ENCODE results near the gene CPVL.

The CPVL gene

GRCh38 chr7:29146057-29146706 is at the start of gene CPVL:
Gene CPVL (minus strand): TSS chr7:29146537. CDS start chr7:29121061, 25,476 bp downstream.
- no peak for DNase-seq (ENCODE audit: low read depth, low spot score)

DNA sequence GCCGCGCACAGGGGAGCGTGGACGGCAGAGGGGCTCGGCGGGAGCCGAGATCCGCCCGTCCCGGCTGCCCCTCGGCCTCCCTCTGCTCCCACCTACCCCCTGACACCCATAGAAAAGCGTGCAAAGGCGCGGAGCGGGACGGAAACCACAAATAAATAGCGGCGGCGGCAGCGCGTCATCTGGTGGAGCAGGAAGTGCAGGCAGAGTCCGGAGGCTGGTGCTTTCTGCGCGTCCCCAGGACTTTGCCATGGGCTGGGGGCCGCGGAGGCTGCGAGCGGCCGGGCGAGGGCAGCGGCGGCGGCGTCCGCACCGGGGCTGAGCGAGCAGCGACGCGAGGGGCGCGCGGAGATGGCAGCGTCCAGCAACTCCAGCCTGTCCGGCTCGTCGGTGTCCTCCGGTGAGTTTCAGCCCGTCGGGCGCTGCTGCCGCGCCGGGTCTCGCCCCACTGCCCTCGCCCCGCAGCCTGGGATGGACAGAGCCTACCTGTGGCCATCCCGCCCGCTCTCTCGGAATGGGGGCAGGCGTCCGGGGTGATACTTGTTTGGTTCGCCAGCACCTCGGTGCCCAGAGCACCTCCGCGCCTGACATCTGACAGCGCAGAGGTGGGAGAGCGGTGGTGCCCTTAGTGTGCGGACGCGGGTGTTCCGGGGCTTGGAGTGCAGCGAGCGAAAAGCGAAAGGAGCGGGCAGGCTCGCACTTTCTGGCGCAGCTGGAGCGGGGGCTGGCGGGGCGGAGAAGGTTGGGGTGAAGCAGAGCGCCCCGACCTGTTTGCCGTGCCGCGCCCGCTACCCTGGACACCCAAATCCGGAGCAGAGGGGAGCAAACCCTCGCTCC is 48.5 kb upstream of the CPVL start, which contains the start of gene CHN2:
Gene CHN2 (plus strand): TSS at position 182 of the 834 bp plus-strand sequence.
- DNase-seq (ENCODE audit: low read depth, low spot score), result no peak

GRCh38 chr7:29194206-29194593 is 47.9 kb upstream of the CPVL start:
- no peak for DNase-seq (ENCODE audit: low read depth, low spot score)

GRCh38 chr7:29193316-29194205 is 47.2 kb upstream of the CPVL start:
- DNase-seq (ENCODE audit: low read depth, low spot score), result no peak

GRCh38 chr7:29192811-29193210 is 46.5 kb upstream of the CPVL start:
- DNase-seq (ENCODE audit: low read depth, low spot score), result no peak

DNA sequence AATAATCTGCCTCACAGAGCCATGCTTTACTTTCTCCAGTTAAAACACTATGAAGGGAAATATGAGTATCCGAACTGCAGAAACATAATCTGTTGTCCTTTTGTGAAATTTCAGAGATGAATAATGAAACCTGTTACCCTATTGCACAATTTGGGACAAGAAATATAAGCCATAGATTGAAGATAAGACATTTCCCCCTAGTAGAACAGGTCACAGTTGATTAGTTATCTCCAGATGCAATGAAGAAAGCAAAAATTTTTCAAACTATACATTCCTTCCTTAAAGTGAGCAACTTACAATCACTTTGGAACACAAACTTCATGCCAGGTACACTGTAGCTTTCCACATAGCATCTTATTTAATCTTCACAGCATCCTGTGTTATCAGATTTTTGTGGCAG is 46.0 kb upstream of the CPVL start:
- no peak for DNase-seq (ENCODE audit: low read depth, low spot score)

DNA sequence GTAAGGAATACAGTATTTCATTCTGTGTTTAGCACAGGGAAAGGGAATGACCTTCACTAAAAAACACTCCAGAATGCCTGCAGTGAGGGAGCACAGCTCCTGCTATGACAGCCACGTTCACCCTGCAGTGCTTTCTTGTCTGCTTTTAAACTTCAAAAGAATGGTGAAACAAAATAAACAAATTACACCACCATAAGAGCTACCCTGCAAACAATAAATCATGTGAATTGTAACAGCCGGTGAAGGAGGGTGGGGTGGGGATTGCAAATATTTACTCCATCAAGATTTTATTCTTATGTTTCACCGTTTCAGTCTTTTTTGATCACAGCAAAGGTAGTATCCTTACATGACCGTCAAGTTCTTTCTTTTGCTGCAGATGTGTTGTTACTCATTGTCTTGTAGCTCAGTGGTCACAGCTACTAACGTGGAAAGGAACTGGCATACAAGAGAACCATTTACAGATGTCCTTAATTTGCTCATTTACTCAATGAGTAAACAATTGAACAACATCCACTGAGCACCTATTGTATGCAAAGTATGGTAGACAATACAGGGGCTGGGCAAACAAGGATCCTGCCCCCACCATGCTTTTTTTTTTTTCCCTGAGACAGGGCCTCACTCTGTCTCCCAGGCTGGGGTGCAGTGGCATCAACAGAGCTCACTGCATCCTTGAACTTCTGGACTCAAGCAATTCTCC is 44.2 kb upstream of the CPVL start:
- no peak for DNase-seq (ENCODE audit: low read depth, low spot score)

DNA sequence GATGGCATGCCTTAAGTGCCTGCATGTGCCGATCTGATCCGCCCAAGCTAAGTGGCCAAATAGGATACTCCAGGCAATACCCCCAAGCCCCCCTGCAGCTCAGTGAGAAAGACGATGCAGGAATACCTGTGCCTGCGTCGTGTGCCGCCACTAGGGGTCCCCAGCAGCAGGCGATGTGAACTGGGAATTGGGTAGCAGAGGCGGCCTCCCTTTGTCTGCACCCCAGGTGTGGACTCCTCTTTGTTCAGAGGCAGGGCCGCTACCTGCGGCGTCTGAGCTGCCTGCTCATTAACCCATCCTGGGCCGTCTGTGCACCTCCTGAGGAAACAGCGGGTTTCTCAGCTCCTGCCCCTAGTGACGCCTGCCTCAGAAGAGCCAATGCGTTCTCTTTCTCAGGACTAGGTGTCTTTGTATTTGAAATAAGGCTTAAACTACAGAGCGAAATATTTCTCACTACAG is 43.4 kb upstream of the CPVL start:
- DNase-seq (ENCODE audit: low read depth, low spot score), result no peak

DNA sequence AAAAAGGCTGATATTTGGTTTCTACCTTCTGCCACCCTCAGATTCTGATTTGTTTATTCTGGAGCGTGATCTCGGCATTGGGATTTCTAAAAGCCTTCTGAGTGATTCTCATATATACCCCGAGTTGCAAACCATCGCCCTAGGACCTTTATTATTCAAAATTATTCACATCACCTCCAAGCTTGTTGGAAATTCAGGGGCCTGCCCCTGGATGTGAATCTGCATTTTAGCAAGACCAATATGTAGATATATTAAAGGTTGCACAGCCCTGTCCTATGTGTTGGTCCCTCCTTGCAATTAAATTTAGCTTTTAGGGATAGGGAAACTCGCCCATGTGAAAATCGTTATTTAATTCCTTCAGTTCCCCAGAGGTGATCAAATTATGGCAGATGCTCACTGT is 39.3 kb upstream of the CPVL start:
- no peak for DNase-seq (ENCODE audit: low read depth, low spot score)

GRCh38 chr7:29184599-29184998 is 38.3 kb upstream of the CPVL start:
- DNase-seq (ENCODE audit: low read depth, low spot score), result no peak

GRCh38 chr7:29179115-29179514 is 32.8 kb upstream of the CPVL start:
- no peak for DNase-seq (ENCODE audit: low read depth, low spot score)

GRCh38 chr7:29177963-29178600 is 31.7 kb upstream of the CPVL start:
- peak; percentile 36 for DNase-seq (ENCODE audit: low read depth, low spot score)

DNA sequence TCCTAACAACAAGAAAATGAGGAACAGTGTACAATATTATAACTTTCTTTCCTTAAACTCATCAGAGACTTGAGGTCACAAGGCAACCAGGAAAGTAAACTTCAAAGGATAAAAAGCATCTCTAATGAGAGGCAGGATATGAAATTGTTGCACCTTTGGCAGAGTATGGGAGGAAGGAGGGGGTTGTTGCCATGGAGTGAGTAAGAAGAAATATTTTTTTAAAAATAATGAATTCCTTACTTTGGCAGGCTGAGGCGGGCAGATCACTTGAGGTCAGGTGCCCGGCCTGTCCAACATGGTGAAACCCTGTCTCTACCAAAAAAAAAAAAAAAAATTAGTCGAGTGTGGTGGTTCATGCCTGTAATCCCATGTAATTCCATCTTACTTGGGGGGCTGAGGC is 27.1 kb upstream of the CPVL start:
- DNase-seq (ENCODE audit: low read depth, low spot score), result no peak

DNA sequence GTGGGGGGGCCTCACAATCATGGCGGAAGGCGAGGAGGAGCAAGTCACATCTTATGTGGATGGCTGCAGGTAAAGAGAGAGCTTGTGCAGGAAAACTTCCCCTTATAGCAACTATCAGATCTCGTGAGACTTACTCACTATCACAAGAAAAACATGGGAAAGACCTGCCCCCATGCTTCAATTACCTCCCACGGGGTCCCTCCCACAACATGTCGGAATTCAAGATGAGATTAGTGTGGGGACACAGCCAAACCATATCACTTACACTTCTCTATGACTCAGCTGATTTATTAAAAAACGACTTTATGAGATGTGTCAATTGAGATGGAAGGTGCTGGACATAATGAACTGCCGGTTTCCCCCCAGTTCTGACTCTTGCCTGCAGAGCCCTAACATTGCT is 24.4 kb upstream of the CPVL start:
- DNase-seq (ENCODE audit: low read depth, low spot score), result no peak

DNA sequence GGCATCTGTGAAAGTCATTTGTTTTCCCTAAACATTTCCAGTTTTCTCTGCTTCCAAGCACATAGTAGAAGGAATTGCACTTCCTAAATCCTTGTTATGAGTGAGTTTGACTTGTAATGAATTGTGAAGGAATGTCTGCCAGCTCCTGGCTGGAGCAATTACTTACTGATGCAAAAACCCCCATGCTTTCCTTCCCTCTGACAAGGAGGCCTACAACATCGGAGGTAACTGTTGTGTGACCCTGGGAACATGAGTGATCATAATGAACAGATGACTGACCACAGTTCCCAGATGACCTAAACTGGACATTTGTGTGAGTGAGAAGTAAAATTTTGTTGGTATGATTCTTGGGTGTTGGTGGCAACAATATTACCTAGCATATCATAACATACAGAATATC is 21.4 kb upstream of the CPVL start:
- DNase-seq (ENCODE audit: low read depth, low spot score), result no peak

DNA sequence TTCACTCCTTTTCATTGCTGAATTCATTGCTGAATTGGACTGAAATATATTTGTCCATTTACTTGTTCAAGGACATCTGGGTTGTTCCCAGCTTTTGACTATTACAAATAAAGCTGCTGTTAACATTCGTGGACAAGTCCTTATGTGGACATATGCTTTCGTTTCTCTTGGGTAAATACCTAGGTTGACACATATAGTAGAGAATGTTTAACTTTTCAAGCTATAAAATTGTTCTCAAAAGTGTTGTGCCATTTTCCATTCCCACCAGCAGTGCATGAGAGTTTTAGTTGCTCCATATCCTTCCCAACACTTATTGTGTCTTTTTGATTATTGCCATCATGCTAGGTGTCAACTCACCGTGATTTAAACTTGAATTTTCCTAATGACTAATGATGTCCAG is 17.5 kb upstream of the CPVL start:
- DNase-seq (ENCODE audit: low read depth, low spot score), result no peak

- DNase-seq (ENCODE audit: low read depth, low spot score), result no peak
These were observed 16.2 kb upstream of the CPVL start for GRCh38 chr7:29162577-29162976.

- DNase-seq (ENCODE audit: low read depth, low spot score), result no peak
These were observed 14.9 kb upstream of the CPVL start for GRCh38 chr7:29161231-29161630.

GRCh38 chr7:29160080-29160479 is 13.7 kb upstream of the CPVL start:
- DNase-seq (ENCODE audit: low read depth, low spot score), result no peak

DNA sequence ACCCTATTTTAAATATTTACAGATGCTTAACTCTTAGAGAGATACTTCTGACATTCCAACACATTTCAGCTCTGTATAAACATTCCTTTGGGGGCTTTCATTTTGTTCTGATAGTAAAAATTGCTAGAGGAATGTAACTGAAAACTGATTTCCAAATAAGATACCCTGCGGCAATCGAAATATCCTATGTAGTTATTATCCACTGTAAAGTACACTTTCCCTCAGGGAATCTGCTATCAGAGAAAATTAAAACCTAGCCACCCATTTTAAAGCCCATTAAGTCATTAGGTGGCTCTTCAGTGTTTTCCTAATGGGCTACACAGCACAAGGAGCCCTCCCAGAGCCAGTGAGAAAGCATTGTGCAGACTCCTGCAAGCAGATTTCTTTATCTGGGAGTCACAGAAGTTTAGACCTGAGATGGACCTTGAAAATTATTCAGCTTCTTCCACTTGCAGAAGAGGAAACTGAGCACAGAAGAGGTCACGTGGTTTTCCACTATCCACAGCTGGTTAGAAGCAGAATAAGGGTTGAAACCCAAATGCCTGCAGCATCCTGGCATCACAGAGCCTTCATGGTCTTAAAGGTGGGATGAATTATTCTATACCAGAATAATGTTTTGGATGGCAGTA is 12.6 kb upstream of the CPVL start:
- DNase-seq (ENCODE audit: low read depth, low spot score), result no peak

Measured in smooth muscle cell of the brain vasculature (primary cell).